ENCODE data around the gene HAUS7.

HAUS7 gene

GRCh38 chrX:153470411-153471363, at the start of gene HAUS7 (continued):
- TF ChIP-seq ELK4 (IDR thresholded peaks at IDR 0.05; ENCODE audit: borderline replicate concordance, low read depth, low read length), result no peak
- 0 out of 2 replicates have a peak, but pooled peaks have one; percentile 25 for TF ChIP-seq HIC1 (tag by site-specific recombination; IDR thresholded peaks at IDR 0.05)
- no peak for TF ChIP-seq ZNF169 (tag by site-specific recombination; IDR thresholded peaks at IDR 0.05)
- TF ChIP-seq KLF9 (tag by site-specific recombination; IDR thresholded peaks at IDR 0.05; ENCODE audit: low read depth), result peak; percentile 21; the same call in 1 of the 2 replicates
- no peak for TF ChIP-seq ZNF426 (tag by site-specific recombination; IDR thresholded peaks at IDR 0.05)
- TF ChIP-seq SCRT2 (tag by site-specific recombination; IDR thresholded peaks at IDR 0.05), result peak; percentile 50; the same call in 1 of the 2 replicates
- TF ChIP-seq ZBTB20 (tag by site-specific recombination; IDR thresholded peaks at IDR 0.05), result no peak; the same call in 1 of the 2 replicates
- no peak for TF ChIP-seq ZNF514 (tag by site-specific recombination; IDR thresholded peaks at IDR 0.05)
- no peak for TF ChIP-seq ZNF677 (tag by site-specific recombination; IDR thresholded peaks at IDR 0.05)
- TF ChIP-seq ZBTB6 (tag by site-specific recombination; IDR thresholded peaks at IDR 0.05), result no peak
- peak; percentile 44 for TF ChIP-seq YY1 (tag by site-specific recombination; IDR thresholded peaks at IDR 0.05)
- peak; percentile 8; the same call in 1 of the 2 replicates for TF ChIP-seq KLF1 (tag by site-specific recombination; IDR thresholded peaks at IDR 0.05)
- TF ChIP-seq ZNF138 (tag by site-specific recombination; IDR thresholded peaks at IDR 0.05; ENCODE audit: borderline replicate concordance), result no peak
- no peak for TF ChIP-seq ZNF133 (tag by site-specific recombination; IDR thresholded peaks at IDR 0.05)
- peak; percentile 97 for TF ChIP-seq CTCF (tag by site-specific recombination; IDR thresholded peaks at IDR 0.05)
- TF ChIP-seq KLF7 (tag by site-specific recombination; IDR thresholded peaks at IDR 0.05; ENCODE audit: borderline replicate concordance), result no peak
- TF ChIP-seq ZBTB7A (tag by site-specific recombination; IDR thresholded peaks at IDR 0.05; ENCODE audit: low read depth), result no peak
- no peak for TF ChIP-seq ZNF664 (tag by site-specific recombination; IDR thresholded peaks at IDR 0.05)
- no peak for TF ChIP-seq ZNF645 (tag by site-specific recombination; IDR thresholded peaks at IDR 0.05)
- no peak for TF ChIP-seq ZNF140 (tag by site-specific recombination; IDR thresholded peaks at IDR 0.05)
- TF ChIP-seq ZNF704 (tag by site-specific recombination; IDR thresholded peaks at IDR 0.05), result no peak
- no peak for TF ChIP-seq GFI1B (tag by site-specific recombination; IDR thresholded peaks at IDR 0.05)
- no peak for TF ChIP-seq ZNF521 (tag by site-specific recombination; IDR thresholded peaks at IDR 0.05)
- TF ChIP-seq KLF8 (tag by site-specific recombination; IDR thresholded peaks at IDR 0.05), result peak; percentile 79; the same call in 1 of the 2 replicates
- no peak for TF ChIP-seq ZNF549 (tag by site-specific recombination; IDR thresholded peaks at IDR 0.05)
- no peak for TF ChIP-seq ZNF692 (tag by site-specific recombination; IDR thresholded peaks at IDR 0.05)
- no peak for TF ChIP-seq ZNF639 (tag by site-specific recombination; IDR thresholded peaks at IDR 0.05)

Measured in HEK293 (cell line).